GM19463 (cell line): ENCODE results near the gene CFAP74.
"Not testable (repeated sequence)": the region's sequence is repeated elsewhere in the genome, so short reads cannot be mapped to it uniquely, and the experiment has no call there.

ENCODE experiments used
- ATAC-seq: cut with Tn5 transposase; IDR thresholded peaks from one replicate; pipeline ENCODE4 v1.9.1; 2021; ENCODE audit warnings: mild to moderate bottlenecking, moderate library complexity; ENCODE audit not compliant: unreplicated experiment

Gene CFAP74

GRCh38 chr1:1883890-1884289 lies 119.7 kb downstream of the CFAP74 start:
- ATAC-seq: not testable (repeated sequence)

- no peak for ATAC-seq
These were observed 120.3 kb downstream of the CFAP74 start for GRCh38 chr1:1883092-1883873.

GRCh38 chr1:1881727-1882126 lies 121.9 kb downstream of the CFAP74 start:
- no peak for ATAC-seq

- ATAC-seq: no peak
These were observed 122.8 kb downstream of the CFAP74 start for GRCh38 chr1:1880617-1881312.

- ATAC-seq: no peak
These were observed 123.6 kb downstream of the CFAP74 start for GRCh38 chr1:1879942-1880341.

GRCh38 chr1:1877865-1878436 lies 125.6 kb downstream of the CFAP74 start:
- no peak for ATAC-seq

- no peak for ATAC-seq
These were observed 127.2 kb downstream of the CFAP74 start for GRCh38 chr1:1876335-1876930.

GRCh38 chr1:1875932-1876331 lies 127.7 kb downstream of the CFAP74 start:
- ATAC-seq: no peak

- ATAC-seq: no peak
These were observed 128.7 kb downstream of the CFAP74 start for GRCh38 chr1:1874901-1875300.

- no peak for ATAC-seq
These were observed 130.4 kb downstream of the CFAP74 start for GRCh38 chr1:1873186-1873585.

- ATAC-seq: no peak
These were observed 131.1 kb downstream of the CFAP74 start for GRCh38 chr1:1872329-1872994.
